Fibroblast of the aortic adventitia (primary cell): ENCODE results near the gene NTRK1. TPM values are rescaled to one million over a fixed set of nuclear protein-coding genes. Genes with fewer than 3 reads are reported as not detected.

Experiments used
- DNase-seq: peaks from one replicate; pipeline ENCODE4 v3.0.0-alpha.2; 2010; ENCODE audit warnings: low read depth
- H3K4me3 ChIP-seq: 2 replicates; pipeline ENCODE4 v1.5.1; 2011; ENCODE audit warnings: low read depth, mild to moderate bottlenecking, control low read depth, low read length, moderate library complexity
- CTCF ChIP-seq: IDR thresholded peaks from 2 replicates; pipeline ENCODE4 v1.5.1; 2011; ENCODE audit warnings: mild to moderate bottlenecking, low read length, control low read depth, inconsistent platforms; ENCODE audit not compliant: insufficient read depth
- total RNA-seq: library from RNA; depleted of rRNA; stranded (reverse); fragments of >200 nt; gene quantifications from 2 replicates; pipeline ENCODE4 v1.2.3, GENCODE V29; 2012; ENCODE audit warnings: low replicate concordance

The NTRK1 gene
- total RNA-seq, 1 donor = 0.09 TPM

- TF ChIP-seq CTCF = peak; percentile 14
- DNase-seq = no peak
- no peak overlapping the region for H3K4me3 ChIP-seq
These were observed 6.0 kb upstream of the NTRK1 start for GRCh38 chr1:156854634-156855033.

- no peak for TF ChIP-seq CTCF
- no peak overlapping the region for H3K4me3 ChIP-seq
- no peak for DNase-seq
These were observed 4.3 kb upstream of the NTRK1 start for GRCh38 chr1:156856282-156856785.

- no peak for DNase-seq
- no peak for TF ChIP-seq CTCF
- no peak overlapping the region for H3K4me3 ChIP-seq
These were observed 3.1 kb upstream of the NTRK1 start for GRCh38 chr1:156857532-156857931.

- no peak for DNase-seq
- no peak overlapping the region for H3K4me3 ChIP-seq
- no peak for TF ChIP-seq CTCF
These were observed 2.1 kb upstream of the NTRK1 start for GRCh38 chr1:156858555-156858956.

- peak within 1 kb of the TSS; percentile 52 for H3K4me3 ChIP-seq
- no peak for DNase-seq
- no peak for TF ChIP-seq CTCF
These were observed 1.6 kb upstream of the NTRK1 start, which contains the start of gene INSRR for GRCh38 chr1:156858959-156859522. TSS of gene INSRR (minus strand) at chr1:156859117. CDS start at chr1:156858621, 496 bp downstream.

GRCh38 chr1:156859523-156860112 lies 1.0 kb upstream of the NTRK1 start:
- H3K4me3 ChIP-seq = peak overlapping the region; percentile 52
- peak; percentile 26 for DNase-seq
- no peak for TF ChIP-seq CTCF
